HEK293 (cell line): ENCODE results near the gene CTDSP2.

ENCODE experiments used
- MYNN ChIP-seq: fragments of 450-650 bp; formaldehyde crosslinking; IDR thresholded peaks from 2 replicates; pipeline ENCODE4 v1.5.1; 2016; ENCODE audit warnings: missing biosample characterization, missing genetic modification characterization, borderline replicate concordance
- PBX3 ChIP-seq: sonication (generic); formaldehyde crosslinking; IDR thresholded peaks from 2 replicates; pipeline ENCODE4 v1.8.1; 2022; ENCODE audit warnings: mild to moderate bottlenecking, moderate library complexity, missing genetic modification reagents
- TRIM28 ChIP-seq: IDR thresholded peaks from 2 replicates; pipeline ENCODE4 v1.6.1; 2011; ENCODE audit warnings: low read length, control low read depth, borderline replicate concordance
- YY1 ChIP-seq: fragments of 450-650 bp; formaldehyde crosslinking; IDR thresholded peaks from 2 replicates; pipeline ENCODE4 v1.5.1; 2018; ENCODE audit warnings: missing biosample characterization, missing genetic modification characterization
- ZBTB8A ChIP-seq: fragments of 450-650 bp; formaldehyde crosslinking; IDR thresholded peaks from 2 replicates; pipeline ENCODE4 v1.5.1; 2016; ENCODE audit warnings: missing biosample characterization, missing genetic modification characterization
- ZNF24 ChIP-seq: fragments of 450-650 bp; formaldehyde crosslinking; IDR thresholded peaks from 2 replicates; pipeline ENCODE4 v1.5.1; 2016; ENCODE audit warnings: missing biosample characterization, missing genetic modification characterization
- ZNF274 ChIP-seq, 2 experiments: fragments of 200-500 bp in 1 of 2; fragments of 450-650 bp in 1 of 2; sonication (Bioruptor generic) in 1 of 2; formaldehyde crosslinking in 1 of 2; IDR thresholded peaks; 2 replicates each; pipeline versions ENCODE4 v1.5.1 to v1.6.1; 2014 to 2016; ENCODE audit warnings: borderline replicate concordance in 1 of 2, inconsistent platforms in 1 of 2, low read length in 1 of 2, missing biosample characterization in 1 of 2, missing genetic modification characterization in 1 of 2
- ZNF571 ChIP-seq: fragments of 450-650 bp; formaldehyde crosslinking; IDR thresholded peaks from 2 replicates; pipeline ENCODE4 v1.5.0; 2017; ENCODE audit warnings: missing biosample characterization, missing genetic modification characterization
- TF ChIP-seq, protein P1 (sequence below): fragments of 450-650 bp; formaldehyde crosslinking; IDR thresholded peaks from 2 replicates; pipeline ENCODE4 v1.5.1; 2016; ENCODE audit warnings: missing biosample characterization, missing genetic modification characterization
- TF ChIP-seq, protein P2 (sequence below): fragments of 450-650 bp; formaldehyde crosslinking; IDR thresholded peaks from 2 replicates; pipeline ENCODE4 v1.5.1; 2016; ENCODE audit warnings: missing biosample characterization, missing genetic modification characterization, borderline replicate concordance

- TF ChIP-seq YY1 (tag by site-specific recombination) = no peak
- TF ChIP-seq ZNF571 (tag by site-specific recombination) = no peak
- no peak for TF ChIP-seq PBX3 (CRISPR knock-in tag)
- TF ChIP-seq, protein P1, sequence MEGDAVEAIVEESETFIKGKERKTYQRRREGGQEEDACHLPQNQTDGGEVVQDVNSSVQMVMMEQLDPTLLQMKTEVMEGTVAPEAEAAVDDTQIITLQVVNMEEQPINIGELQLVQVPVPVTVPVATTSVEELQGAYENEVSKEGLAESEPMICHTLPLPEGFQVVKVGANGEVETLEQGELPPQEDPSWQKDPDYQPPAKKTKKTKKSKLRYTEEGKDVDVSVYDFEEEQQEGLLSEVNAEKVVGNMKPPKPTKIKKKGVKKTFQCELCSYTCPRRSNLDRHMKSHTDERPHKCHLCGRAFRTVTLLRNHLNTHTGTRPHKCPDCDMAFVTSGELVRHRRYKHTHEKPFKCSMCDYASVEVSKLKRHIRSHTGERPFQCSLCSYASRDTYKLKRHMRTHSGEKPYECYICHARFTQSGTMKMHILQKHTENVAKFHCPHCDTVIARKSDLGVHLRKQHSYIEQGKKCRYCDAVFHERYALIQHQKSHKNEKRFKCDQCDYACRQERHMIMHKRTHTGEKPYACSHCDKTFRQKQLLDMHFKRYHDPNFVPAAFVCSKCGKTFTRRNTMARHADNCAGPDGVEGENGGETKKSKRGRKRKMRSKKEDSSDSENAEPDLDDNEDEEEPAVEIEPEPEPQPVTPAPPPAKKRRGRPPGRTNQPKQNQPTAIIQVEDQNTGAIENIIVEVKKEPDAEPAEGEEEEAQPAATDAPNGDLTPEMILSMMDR (tag by site-specific recombination) = no peak
- TF ChIP-seq TRIM28 = no peak
- TF ChIP-seq ZBTB8A = no peak
- TF ChIP-seq, protein P2, sequence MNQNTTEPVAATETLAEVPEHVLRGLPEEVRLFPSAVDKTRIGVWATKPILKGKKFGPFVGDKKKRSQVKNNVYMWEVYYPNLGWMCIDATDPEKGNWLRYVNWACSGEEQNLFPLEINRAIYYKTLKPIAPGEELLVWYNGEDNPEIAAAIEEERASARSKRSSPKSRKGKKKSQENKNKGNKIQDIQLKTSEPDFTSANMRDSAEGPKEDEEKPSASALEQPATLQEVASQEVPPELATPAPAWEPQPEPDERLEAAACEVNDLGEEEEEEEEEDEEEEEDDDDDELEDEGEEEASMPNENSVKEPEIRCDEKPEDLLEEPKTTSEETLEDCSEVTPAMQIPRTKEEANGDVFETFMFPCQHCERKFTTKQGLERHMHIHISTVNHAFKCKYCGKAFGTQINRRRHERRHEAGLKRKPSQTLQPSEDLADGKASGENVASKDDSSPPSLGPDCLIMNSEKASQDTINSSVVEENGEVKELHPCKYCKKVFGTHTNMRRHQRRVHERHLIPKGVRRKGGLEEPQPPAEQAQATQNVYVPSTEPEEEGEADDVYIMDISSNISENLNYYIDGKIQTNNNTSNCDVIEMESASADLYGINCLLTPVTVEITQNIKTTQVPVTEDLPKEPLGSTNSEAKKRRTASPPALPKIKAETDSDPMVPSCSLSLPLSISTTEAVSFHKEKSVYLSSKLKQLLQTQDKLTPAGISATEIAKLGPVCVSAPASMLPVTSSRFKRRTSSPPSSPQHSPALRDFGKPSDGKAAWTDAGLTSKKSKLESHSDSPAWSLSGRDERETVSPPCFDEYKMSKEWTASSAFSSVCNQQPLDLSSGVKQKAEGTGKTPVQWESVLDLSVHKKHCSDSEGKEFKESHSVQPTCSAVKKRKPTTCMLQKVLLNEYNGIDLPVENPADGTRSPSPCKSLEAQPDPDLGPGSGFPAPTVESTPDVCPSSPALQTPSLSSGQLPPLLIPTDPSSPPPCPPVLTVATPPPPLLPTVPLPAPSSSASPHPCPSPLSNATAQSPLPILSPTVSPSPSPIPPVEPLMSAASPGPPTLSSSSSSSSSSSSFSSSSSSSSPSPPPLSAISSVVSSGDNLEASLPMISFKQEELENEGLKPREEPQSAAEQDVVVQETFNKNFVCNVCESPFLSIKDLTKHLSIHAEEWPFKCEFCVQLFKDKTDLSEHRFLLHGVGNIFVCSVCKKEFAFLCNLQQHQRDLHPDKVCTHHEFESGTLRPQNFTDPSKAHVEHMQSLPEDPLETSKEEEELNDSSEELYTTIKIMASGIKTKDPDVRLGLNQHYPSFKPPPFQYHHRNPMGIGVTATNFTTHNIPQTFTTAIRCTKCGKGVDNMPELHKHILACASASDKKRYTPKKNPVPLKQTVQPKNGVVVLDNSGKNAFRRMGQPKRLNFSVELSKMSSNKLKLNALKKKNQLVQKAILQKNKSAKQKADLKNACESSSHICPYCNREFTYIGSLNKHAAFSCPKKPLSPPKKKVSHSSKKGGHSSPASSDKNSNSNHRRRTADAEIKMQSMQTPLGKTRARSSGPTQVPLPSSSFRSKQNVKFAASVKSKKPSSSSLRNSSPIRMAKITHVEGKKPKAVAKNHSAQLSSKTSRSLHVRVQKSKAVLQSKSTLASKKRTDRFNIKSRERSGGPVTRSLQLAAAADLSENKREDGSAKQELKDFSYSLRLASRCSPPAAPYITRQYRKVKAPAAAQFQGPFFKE (tag by site-specific recombination) = no peak
- no peak for TF ChIP-seq ZNF24 (tag by site-specific recombination)
- no peak for TF ChIP-seq MYNN (tag by site-specific recombination)
- TF ChIP-seq ZNF274 (IDR thresholded peaks at IDR 0.05; ENCODE audit: low read length) = no peak
- TF ChIP-seq ZNF274 (tag by site-specific recombination; IDR thresholded peaks at IDR 0.05; ENCODE audit: borderline replicate concordance) = no peak
These were observed 66.1 kb downstream of the CTDSP2 start for GRCh38 chr12:57780284-57780897.
